GM12878 (cell line): ENCODE data around the gene TSHB. TPM values are rescaled to one million over a fixed set of nuclear protein-coding genes. Genes with fewer than 3 reads are reported as not detected.

Experiments used
- ATAC-seq: fragments of 200-7000 bp; cut with Tn5 transposase; 3 replicates; pipeline ENCODE4 v1.9.1; 2020; ENCODE audit warnings: mild to moderate bottlenecking, moderate library complexity
- BruUV-seq: library from RNA; stranded (reverse); fragments of 400-500 nt; replicated peaks from 2 replicates; lab custom pipeline; 2021; lab: Mats Ljungman, UMichigan
- CTCF ChIA-PET: fragments of 300-600 bp; sonication (Branson Sonifier 250); formaldehyde crosslinking; extraction: SDS; loops from one replicate; lab custom pipeline; 2021; ENCODE audit warnings: inconsistent platforms; lab: Yijun Ruan, JAX
- POLR2A ChIA-PET: fragments of 350-600 bp; formaldehyde crosslinking; extraction: SDS; loops from one replicate; lab custom pipeline; 2021; ENCODE audit warnings: inconsistent platforms; lab: Charles Lee
- RAD21 ChIA-PET: fragments of 300-600 bp; sonication (Branson Sonifier 250); formaldehyde crosslinking; loops from one replicate; lab custom pipeline; 2023; ENCODE audit warnings: antibody characterized with exemption; ENCODE audit not compliant: unreplicated experiment; lab: Charles Lee
- SMC1A ChIA-PET: fragments of 300-600 bp; sonication (Branson Sonifier 250); formaldehyde crosslinking; loops from one replicate; lab custom pipeline; 2023; ENCODE audit not compliant: unreplicated experiment, uncharacterized antibody; lab: Charles Lee
- DNase-seq: peaks from one replicate; pipeline ENCODE4 v3.0.0-alpha.2; 2011; ENCODE audit warnings: low read depth, low spot score
- FAIRE-seq: peaks from 3 replicates; lab custom pipeline; 2011; peaks lifted over from hg19 to GRCh38; lab: Jason Lieb, UNC
- H2AFZ ChIP-seq: 2 replicates; pipeline ENCODE4 v1.6.0; 2011; ENCODE audit warnings: low read depth, low read length, control low read depth; ENCODE audit not compliant: control insufficient read depth
- H3K27ac ChIP-seq: 2 replicates; pipeline ENCODE4 v1.5.1; 2011; ENCODE audit warnings: control low read depth; ENCODE audit not compliant: control insufficient read depth, insufficient read depth
- H3K27me3 ChIP-seq, 2 experiments: replicated peaks in 1 of 2; 2 replicates each; pipeline versions ENCODE4 v1.6.0 to v1.6.1; 2011; ENCODE audit warnings: low read length in 1 of 2; ENCODE audit not compliant: control insufficient read depth in 2 of 2, insufficient read depth in 2 of 2
- H3K36me3 ChIP-seq, 2 experiments: 2 replicates each; pipeline ENCODE4 v1.5.1; 2011; ENCODE audit warnings: low read length in 1 of 2; ENCODE audit not compliant: control insufficient read depth in 2 of 2, insufficient read depth in 2 of 2
- H3K4me1 ChIP-seq: 2 replicates; pipeline ENCODE4 v1.6.1; 2011; ENCODE audit warnings: mild to moderate bottlenecking, low read length, moderate library complexity, mixed read lengths; ENCODE audit not compliant: control insufficient read depth, insufficient read depth
- H3K4me2 ChIP-seq: 2 replicates; pipeline ENCODE4 v1.6.0; 2011; ENCODE audit warnings: control low read depth; ENCODE audit not compliant: control insufficient read depth, insufficient read depth
- H3K4me3 ChIP-seq: fragments of 200-600 bp; sonication (generic); 2 replicates; pipeline ENCODE4 v1.5.1; 2016
- H3K79me2 ChIP-seq: 2 replicates; pipeline ENCODE4 v1.6.0; 2011; ENCODE audit warnings: low read length; ENCODE audit not compliant: control insufficient read depth, insufficient read depth
- H3K9ac ChIP-seq: 2 replicates; pipeline ENCODE4 v1.8.0; 2011; ENCODE audit warnings: low read length, control low read depth, mixed read lengths; ENCODE audit not compliant: control insufficient read depth, insufficient read depth
- H3K9me3 ChIP-seq: replicated peaks from 3 replicates; pipeline ENCODE4 v1.5.1; 2011; ENCODE audit warnings: mild to moderate bottlenecking, low read length; ENCODE audit not compliant: control insufficient read depth, insufficient read depth
- H4K20me1 ChIP-seq: 2 replicates; pipeline ENCODE4 v1.6.0; 2011; ENCODE audit not compliant: control insufficient read depth, insufficient read depth
- BHLHE40 ChIP-seq, 2 experiments: fragments of 450-650 bp in 1 of 2; IDR thresholded peaks; 2 replicates each; pipeline ENCODE4 v1.6.1; 2011 to 2017; ENCODE audit warnings: low read depth in 2 of 2, borderline replicate concordance in 1 of 2, improper control_type of control experiment in 1 of 2, low read length in 1 of 2, mild to moderate bottlenecking in 1 of 2
- E2F8 ChIP-seq: fragments of 450-650 bp; IDR thresholded peaks from 2 replicates; pipeline ENCODE4 v1.6.1; 2018; ENCODE audit warnings: mild to moderate bottlenecking, low read depth, moderate library complexity; ENCODE audit not compliant: partially characterized antibody
- EED ChIP-seq: sonication (generic); IDR thresholded peaks from 2 replicates; pipeline ENCODE4 v1.6.1; 2016; ENCODE audit warnings: antibody characterized with exemption, low read depth
- HSF1 ChIP-seq: fragments of 150-350 bp; IDR thresholded peaks from 2 replicates; pipeline ENCODE4 v1.6.1; 2014; ENCODE audit warnings: mild to moderate bottlenecking, low read depth, low read length
- IRF3 ChIP-seq: fragments of 450-650 bp; IDR thresholded peaks from 2 replicates; pipeline ENCODE4 v1.6.1; 2014; ENCODE audit warnings: mild to moderate bottlenecking
- MAX ChIP-seq: IDR thresholded peaks from 2 replicates; pipeline ENCODE4 v1.6.1; 2012; ENCODE audit warnings: low read depth, low read length, improper control_type of control experiment
- NFYA ChIP-seq: IDR thresholded peaks from 2 replicates; pipeline ENCODE4 v1.6.1; 2011; ENCODE audit warnings: low read depth, mild to moderate bottlenecking, low read length, improper control_type of control experiment, borderline replicate concordance
- PML ChIP-seq: IDR thresholded peaks from 2 replicates; pipeline ENCODE4 v1.6.1; 2012; ENCODE audit warnings: low read length, inconsistent platforms
- POLR2A ChIP-seq: IDR thresholded peaks from 2 replicates; pipeline ENCODE4 v1.6.1; 2011; ENCODE audit warnings: low read depth, mild to moderate bottlenecking, low read length
- SKIL ChIP-seq: fragments of 450-650 bp; IDR thresholded peaks from 2 replicates; pipeline ENCODE4 v1.6.1; 2017; ENCODE audit warnings: mild to moderate bottlenecking, low read depth, inconsistent platforms; ENCODE audit not compliant: poor library complexity, severe bottlenecking
- YBX1 ChIP-seq: fragments of 450-650 bp; IDR thresholded peaks from 2 replicates; pipeline ENCODE4 v1.6.1; 2016; ENCODE audit warnings: antibody characterized with exemption
- ZNF622 ChIP-seq: fragments of 450-650 bp; IDR thresholded peaks from 2 replicates; pipeline ENCODE4 v1.6.1; 2017; ENCODE audit warnings: mild to moderate bottlenecking, inconsistent platforms
- WGBS: methylation state at CpG from one replicate; pipeline ENCODE4 v1.1.6; 2016; ENCODE audit warnings: low lambda C conversion rate; ENCODE audit not compliant: insufficient replicate concordance, insufficient coverage; ENCODE audit errors: missing lambda C conversion rate; 5-methylcytosine and 5-hydroxymethylcytosine counted together
- in situ Hi-C: fragments of 300-500 bp; cut with MboI; formaldehyde crosslinking; loops from 9 replicates; pipeline ENCODE4 v1.14.3; 2018; ENCODE audit warnings: mixed read lengths
- intact Hi-C: fragments of 100-400 bp; cut with micrococcal nuclease; formaldehyde crosslinking; loops from one replicate; pipeline ENCODE4 v1.14.2; 2022; ENCODE audit not compliant: unreplicated experiment
- polyA plus RNA-seq, 11 experiments: library from polyadenylated mRNA; depleted of rRNA in 4 of 11; unstranded in 6 of 11; stranded (reverse) in 5 of 11; fragments of >200 nt; fragmentation: Nextera tagmentation in 4 of 11; fragmentation: Illumina TruSeq in 1 of 11; extraction: Ambion mirVana in 4 of 11; extraction: Trizol in 1 of 11; gene quantifications; 1 replicate in 1 of 11; 2 replicates in 10 of 11; pipeline versions ENCODE4 v1.2.1 to v1.2.3, GENCODE V29; 2011 to 2016; ENCODE audit warnings: inconsistent platforms in 2 of 11, missing spikeins in 2 of 11, low read depth in 1 of 11
- total RNA-seq, 4 experiments: library from RNA; depleted of rRNA in 3 of 4; stranded (reverse); fragments of >200 nt in 3 of 4; fragmentation: Illumina TruSeq in 1 of 4; extraction: Trizol in 1 of 4; gene quantifications; 2 replicates each; pipeline versions ENCODE4 v1.2.1 to v1.2.3, GENCODE V29; 2013 to 2021

The TSHB gene
- total and polyA plus RNA-seq, 10 of the 15 experiments (the other 5 are each of a cell fraction or from before 2014, with no cell fraction given), result not detected

GRCh38 chr1:115065021-115065420 lies 35.4 kb downstream of the TSHB start (continued):
- TF ChIP-seq E2F8 (no peak), POLR2A (no peak)

GRCh38 chr1:115067161-115067859 lies 37.7 kb downstream of the TSHB start:
- Histone ChIP-seq H3K9ac (no peak overlapping the region), H3K79me2 (no peaks in the 10 kb centered on the region), H3K4me3 (no peak overlapping the region), H3K4me2 (no peak overlapping the region), H2AFZ (no peak overlapping the region), H3K27me3 (no peaks in the 10 kb centered on the region; a peak in 1 of 4 replicates), H3K27ac (no peak overlapping the region), H3K4me1 (no peaks in the 10 kb centered on the region), H4K20me1 (no peaks in the 10 kb centered on the region), H3K36me3 (no peaks in the 10 kb centered on the region), H3K9me3 (no peaks in the 10 kb centered on the region)
- intact Hi-C loops, result no loop called here
- in situ Hi-C loops, result no loop called here
- ATAC-seq (no peak), FAIRE-seq (no peak), DNase-seq (no peak)
- RAD21 ChIA-PET, result interaction anchor here (0.9 to 3.3 kb wide), 4 partner anchors 14 to 40 kb away, joined by 3 to 11 read pairs (median 4); no protein-coding TSS in a partner anchor
- SMC1A ChIA-PET, result interaction anchor here (0.9 to 2.0 kb wide), 8 partner anchors 10 to 310 kb away, joined by 3 to 15 read pairs (median 5); no protein-coding TSS in a partner anchor
- no TSS peak for BruUV-seq
- WGBS, result 29% methylated on average over 8 of the region's 8 CpGs
- POLR2A ChIA-PET, result interaction anchor here (1.5 kb wide), 1 partner anchor 10 kb away, joined by 8 read pairs; no protein-coding TSS in a partner anchor
- CTCF ChIA-PET, result interaction anchor here (1.5 to 5.2 kb wide), 3 partner anchors 10 to 84 kb away, joined by 3 to 52 read pairs (median 15); no protein-coding TSS in a partner anchor
- TF ChIP-seq YBX1 (no peak), HSF1 (no peak), NFYA (no peak), ZNF622 (no peak), IRF3 (no peak), BHLHE40 (IDR thresholded peaks at IDR 0.05; ENCODE audit: borderline replicate concordance in 1 of 2, low read depth in 2 of 2, low read length in 1 of 2) (no peak), SKIL (no peak), EED (no peak), MAX (no peak), PML (no peak)
